Stomach (tissue), 9 donors: Measurements from ENCODE around the gene MYCBPAP. TPM values are rescaled to one million over a fixed set of nuclear protein-coding genes. Genes with fewer than 3 reads are reported as not detected.

Experiments
- DNase-seq, 2 donors: peaks; one replicate each; pipeline versions ENCODE4 v3.0.0 to v3.0.0-alpha.2; 2013 to 2019
- H3K27ac ChIP-seq, 5 donors: fragments of 200-600 bp in 4 of 5; sonication (generic) in 4 of 5; one replicate each; pipeline ENCODE4 v1.5.1; 2013 to 2019; ENCODE audit warnings: mild to moderate bottlenecking in 1 of 5, moderate library complexity in 1 of 5
- H3K27me3 ChIP-seq, 3 donors: fragments of 200-600 bp; sonication (generic); one replicate each; pipeline ENCODE4 v1.5.1; 2017 to 2019; ENCODE audit warnings: mixed run types in 1 of 3
- H3K36me3 ChIP-seq, 4 donors: fragments of 200-600 bp; sonication (generic); 1 replicate in 3 of 4; 2 replicates in 1 of 4; pipeline ENCODE4 v1.5.1; 2016 to 2019
- H3K4me1 ChIP-seq, 4 donors: fragments of 200-600 bp; sonication (generic); one replicate each; pipeline ENCODE4 v1.5.1; 2016 to 2019
- H3K4me3 ChIP-seq, 4 donors: fragments of 200-600 bp; sonication (generic) in 3 of 4; one replicate each; pipeline ENCODE4 v1.5.1; 2016 to 2019; ENCODE audit warnings: mild to moderate bottlenecking in 1 of 4
- H3K9me3 ChIP-seq, 4 donors: fragments of 200-600 bp; sonication (generic); one replicate each; pipeline ENCODE4 v1.5.1; 2016 to 2019
- EP300 ChIP-seq: sonication (generic); formaldehyde crosslinking; IDR thresholded peaks from one replicate; pipeline ENCODE4 v1.6.1; 2017; ENCODE audit warnings: antibody characterized with exemption
- POLR2A ChIP-seq, 4 donors: fragments of 450-650 bp; IDR thresholded peaks; one replicate each; pipeline ENCODE4 v1.6.1; 2016; ENCODE audit warnings: antibody characterized with exemption in 4 of 4, control low read depth in 2 of 4, mild to moderate bottlenecking in 1 of 4, moderate library complexity in 1 of 4
- POLR2AphosphoS5 ChIP-seq, 3 donors: sonication (generic); formaldehyde crosslinking; IDR thresholded peaks; one replicate each; pipeline ENCODE4 v1.6.1; 2016; ENCODE audit warnings: antibody characterized with exemption in 3 of 3
- WGBS, 5 donors: extraction: QIAGEN DNeasy Blood & Tissue Kit in 3 of 5; methylation state at CpG; one replicate each; pipeline versions ENCODE4 v1.1.5 to v1.1.7; 2013 to 2018; 5-methylcytosine and 5-hydroxymethylcytosine counted together
- intact Hi-C: fragments of 100-400 bp; cut with DNase I; formaldehyde crosslinking; loops from one replicate; pipeline ENCODE4 v1.15.1; 2023; ENCODE audit warnings: low total_unique reads
- polyA plus RNA-seq, 3 donors: library from polyadenylated mRNA; stranded (reverse); fragments of 200-250 nt; gene quantifications; one replicate each; pipeline ENCODE4 v1.2.3, GENCODE V29; 2013
- total RNA-seq, 5 donors: library from RNA; depleted of rRNA; stranded (reverse); fragments of >200 nt; gene quantifications; one replicate each; pipeline versions ENCODE4 v1.1.0 to v1.2.3, GENCODE V29; 2014 to 2016
- TF ChIP-seq, protein P1 (sequence below), 7 experiments: fragments of 450-650 bp in 4 of 7; fragments of 200-600 bp in 3 of 7; sonication (generic) in 3 of 7; IDR thresholded peaks; one replicate each; pipeline ENCODE4 v1.5.1; 2016 to 2019; ENCODE audit warnings: antibody characterized with exemption in 7 of 7, control low read depth in 2 of 7, mild to moderate bottlenecking in 1 of 7
- donor health status: healthy with polysubstance abuse.
- donor health status: Bipolar disorder and iron deficiency.
- donor health status: healthy.

MYCBPAP gene
- total and polyA plus RNA-seq, 8 donors = 0.25 to 2.7 (median 1.1) TPM; not detected in 3

DNA sequence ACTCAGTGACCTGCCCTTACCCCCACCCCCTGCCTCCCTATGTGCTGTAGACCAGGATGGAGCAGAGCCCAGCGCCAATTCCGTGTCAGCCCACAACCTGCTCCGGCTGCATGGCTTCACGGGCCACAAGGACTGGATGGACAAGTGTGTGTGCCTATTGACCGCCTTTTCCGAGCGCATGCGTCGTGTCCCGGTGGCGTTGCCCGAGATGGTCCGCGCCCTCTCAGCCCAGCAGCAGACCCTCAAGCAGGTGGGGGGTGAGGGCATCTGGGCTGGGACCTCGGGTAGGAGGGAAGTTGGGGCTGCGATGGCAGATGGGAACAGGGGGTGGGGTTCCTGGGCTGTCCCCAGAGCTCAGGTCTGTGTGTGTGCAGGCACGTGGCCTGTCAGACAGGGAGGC is 46.0 kb downstream of the MYCBPAP start:
- 92 to 96% (median 94%) methylated on average over 14 to 17 of the region's 17 CpGs for WGBS, 5 donors

DNA sequence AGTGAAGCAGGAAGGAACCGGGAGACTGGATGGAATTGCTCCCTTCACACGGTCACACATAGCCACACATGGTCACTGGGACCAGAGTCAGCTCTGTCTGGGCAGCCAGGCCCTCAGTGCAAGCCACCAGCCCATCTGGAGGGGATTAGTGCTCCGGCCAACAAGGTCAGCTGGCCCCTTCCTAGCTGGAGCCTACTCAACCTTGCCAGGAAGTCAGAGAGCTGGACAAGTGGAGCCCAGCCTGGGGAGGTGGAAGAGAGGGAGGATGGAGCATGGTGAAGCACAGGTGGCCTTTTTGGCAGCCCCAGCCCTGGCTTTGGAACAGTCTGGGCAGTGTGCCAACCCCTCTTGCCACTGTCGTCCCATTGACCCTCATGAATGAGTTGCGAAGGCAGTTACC is 48.6 kb downstream of the MYCBPAP start:
- DNase-seq = peak in 1 of 2 donors; percentile 66
- Histone ChIP-seq H3K4me1 (peaks cover 31 to 48% (median 37%) of the 10 kb centered on the region in 4 donors), H3K36me3 (peaks cover 3 to 29% (median 22%) of the 10 kb centered on the region in 4 donors), H3K9me3 (no peaks in the 10 kb centered on the region), H3K27ac (no peak overlapping the region), H3K4me3 (no peak overlapping the region), H3K27me3 (peaks cover 6 to 47% (median 32%) of the 10 kb centered on the region in 3 donors)
- 46 to 62% (median 52%) methylated on average over 3 to 5 of the region's 5 CpGs for WGBS, 5 donors
- intact Hi-C loops = no loop called here
- no peak for TF ChIP-seq EP300

More for the DNA sequence above, 46.0 kb downstream of the MYCBPAP start:
- TF ChIP-seq, protein P1, sequence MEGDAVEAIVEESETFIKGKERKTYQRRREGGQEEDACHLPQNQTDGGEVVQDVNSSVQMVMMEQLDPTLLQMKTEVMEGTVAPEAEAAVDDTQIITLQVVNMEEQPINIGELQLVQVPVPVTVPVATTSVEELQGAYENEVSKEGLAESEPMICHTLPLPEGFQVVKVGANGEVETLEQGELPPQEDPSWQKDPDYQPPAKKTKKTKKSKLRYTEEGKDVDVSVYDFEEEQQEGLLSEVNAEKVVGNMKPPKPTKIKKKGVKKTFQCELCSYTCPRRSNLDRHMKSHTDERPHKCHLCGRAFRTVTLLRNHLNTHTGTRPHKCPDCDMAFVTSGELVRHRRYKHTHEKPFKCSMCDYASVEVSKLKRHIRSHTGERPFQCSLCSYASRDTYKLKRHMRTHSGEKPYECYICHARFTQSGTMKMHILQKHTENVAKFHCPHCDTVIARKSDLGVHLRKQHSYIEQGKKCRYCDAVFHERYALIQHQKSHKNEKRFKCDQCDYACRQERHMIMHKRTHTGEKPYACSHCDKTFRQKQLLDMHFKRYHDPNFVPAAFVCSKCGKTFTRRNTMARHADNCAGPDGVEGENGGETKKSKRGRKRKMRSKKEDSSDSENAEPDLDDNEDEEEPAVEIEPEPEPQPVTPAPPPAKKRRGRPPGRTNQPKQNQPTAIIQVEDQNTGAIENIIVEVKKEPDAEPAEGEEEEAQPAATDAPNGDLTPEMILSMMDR (IDR thresholded peaks at IDR 0.05) = no peak
- TF ChIP-seq POLR2A (IDR thresholded peaks at IDR 0.05) (no peak), EP300 (no peak), POLR2AphosphoS5 (IDR thresholded peaks at IDR 0.05) (no peak)
- Histone ChIP-seq H3K4me1 (peaks cover 16 to 31% (median 27%) of the 10 kb centered on the region in 4 donors), H3K36me3 (peaks cover 3 to 55% (median 36%) of the 10 kb centered on the region in 4 donors), H3K4me3 (no peak overlapping the region), H3K27me3 (peaks cover 0 to 21% (median 8%) of the 10 kb centered on the region in 3 donors), H3K9me3 (no peaks in the 10 kb centered on the region), H3K27ac (no peak overlapping the region)
- intact Hi-C loops = no loop called here
- no peak for DNase-seq

DNA sequence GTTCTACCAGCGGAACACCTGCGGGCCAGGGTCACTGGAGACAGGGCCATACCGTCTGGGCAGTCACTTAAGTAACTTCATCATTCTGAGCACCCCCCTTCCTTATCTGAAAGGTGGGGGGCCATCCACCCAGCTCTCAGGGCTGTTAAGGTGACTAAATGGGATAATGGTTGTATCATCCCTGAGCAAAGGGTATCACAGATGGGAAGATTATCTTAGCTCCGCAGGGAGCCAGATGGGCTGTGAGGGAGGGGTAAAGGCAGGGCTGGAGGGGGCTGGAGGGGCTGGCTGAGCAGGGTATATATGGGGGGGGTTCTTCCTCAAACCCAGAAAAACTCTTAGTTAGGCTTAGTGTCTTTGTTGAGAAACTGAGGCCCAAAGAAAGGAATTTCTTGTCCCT is 49.4 kb downstream of the MYCBPAP start:
- intact Hi-C loops = no loop called here
- no peak for DNase-seq
- Histone ChIP-seq H3K36me3 (peaks cover 3 to 25% (median 18%) of the 10 kb centered on the region in 4 donors), H3K4me1 (peaks cover 37 to 56% (median 42%) of the 10 kb centered on the region in 4 donors), H3K4me3 (no peak overlapping the region), H3K9me3 (no peaks in the 10 kb centered on the region), H3K27ac (no peak overlapping the region), H3K27me3 (peaks cover 6 to 55% (median 41%) of the 10 kb centered on the region in 3 donors)
- TF ChIP-seq POLR2AphosphoS5 (IDR thresholded peaks at IDR 0.05) (no peak), POLR2A (IDR thresholded peaks at IDR 0.05) (no peak), EP300 (no peak)
- TF ChIP-seq, protein P1 (IDR thresholded peaks at IDR 0.05) = no peak
- WGBS, 5 donors = 86 to 100% (median 91%) methylated on average over 2 to 4 of the region's 4 CpGs

DNA sequence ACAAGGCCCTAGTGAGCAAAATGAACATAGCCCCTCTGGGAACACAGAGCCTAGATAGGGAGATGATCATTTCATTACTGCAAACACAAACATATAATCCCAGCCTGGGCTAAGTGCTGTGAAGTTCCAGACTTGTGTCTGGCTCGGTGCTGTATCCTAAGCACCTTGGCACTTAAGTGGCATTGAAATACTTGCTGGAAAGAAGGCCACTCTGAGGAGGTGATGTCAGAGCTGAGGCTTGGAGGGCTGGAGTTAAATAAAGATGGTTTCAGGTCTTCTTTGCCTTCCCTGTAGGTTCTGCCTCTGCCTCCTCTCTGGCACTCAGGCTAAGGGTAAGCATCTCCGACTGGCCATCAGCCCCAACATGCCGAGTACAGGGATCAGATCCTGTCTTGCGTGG is 49.9 kb downstream of the MYCBPAP start:
- Histone ChIP-seq H3K27me3 (peaks cover 6 to 60% (median 45%) of the 10 kb centered on the region in 3 donors), H3K36me3 (peaks cover 3 to 25% (median 18%) of the 10 kb centered on the region in 4 donors), H3K27ac (no peak overlapping the region), H3K9me3 (no peaks in the 10 kb centered on the region), H3K4me1 (peaks cover 37 to 57% (median 43%) of the 10 kb centered on the region in 4 donors), H3K4me3 (no peak overlapping the region)
- DNase-seq = no peak
- WGBS, 5 donors = 60 to 81% (median 78%) methylated on average over 4 of the region's 4 CpGs
- intact Hi-C loops = no loop called here
- TF ChIP-seq, protein P1 (IDR thresholded peaks at IDR 0.05) = no peak
- TF ChIP-seq EP300 (no peak), POLR2A (IDR thresholded peaks at IDR 0.05) (no peak), POLR2AphosphoS5 (IDR thresholded peaks at IDR 0.05) (no peak)

DNA sequence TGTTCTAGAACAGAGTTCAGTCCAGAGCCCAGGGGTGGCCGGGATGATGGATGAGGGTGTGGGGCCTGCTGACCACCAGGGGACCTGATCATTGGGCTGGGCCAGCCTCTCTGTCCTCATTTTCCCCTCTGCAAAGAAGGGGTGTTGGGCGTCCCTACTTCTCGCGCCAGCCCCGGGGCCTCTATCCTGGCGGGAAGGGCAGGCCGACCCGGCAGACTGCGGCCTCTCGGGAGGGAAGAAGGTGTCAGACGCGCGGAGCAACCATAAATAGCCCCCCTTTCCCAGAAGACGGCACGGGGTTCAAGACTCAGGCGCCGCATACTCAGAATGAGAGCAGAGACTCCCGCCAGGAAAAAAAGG is 50.3 kb downstream of the MYCBPAP start:
- H3K27ac ChIP-seq = no peak overlapping the region
- H3K27me3 ChIP-seq = peaks cover 6 to 65% (median 50%) of the 10 kb centered on the region in 3 donors
- peaks cover 37 to 57% (median 43%) of the 10 kb centered on the region in 4 donors for H3K4me1 ChIP-seq
- WGBS, 5 donors = 14 to 25% (median 19%) methylated on average over 18 of the region's 18 CpGs
- TF ChIP-seq, protein P1 (IDR thresholded peaks at IDR 0.05) = no peak
- TF ChIP-seq EP300 (no peak), POLR2AphosphoS5 (IDR thresholded peaks at IDR 0.05) (no peak), POLR2A (IDR thresholded peaks at IDR 0.05) (no peak)
- DNase-seq = no peak
- peaks cover 3 to 24% (median 18%) of the 10 kb centered on the region in 4 donors for H3K36me3 ChIP-seq
- no peaks in the 10 kb centered on the region for H3K9me3 ChIP-seq
- intact Hi-C loops = no loop called here
- peak overlapping the region in 3 of 4 donors; percentile 24 to 76 (median 55) for H3K4me3 ChIP-seq
